Uterus (tissue), 2 donors: ENCODE measurements around the gene CCDC174.

Experiments
- CTCF ChIP-seq, 4 experiments: fragments of 200-600 bp in 2 of 4; fragments of 450-650 bp in 2 of 4; sonication (generic) in 2 of 4; IDR thresholded peaks; one replicate each; pipeline ENCODE4 v1.5.1; 2016 to 2019; ENCODE audit warnings: antibody characterized with exemption in 4 of 4, mild to moderate bottlenecking in 2 of 4, moderate library complexity in 1 of 4
- POLR2A ChIP-seq, 2 donors: fragments of 450-650 bp; IDR thresholded peaks; one replicate each; pipeline ENCODE4 v1.6.1; 2016; ENCODE audit warnings: antibody characterized with exemption in 2 of 2, mild to moderate bottlenecking in 1 of 2, moderate library complexity in 1 of 2

GRCh38 chr3:14631101-14631497 is 20.5 kb upstream of the CCDC174 start:
- TF ChIP-seq CTCF (IDR thresholded peaks at IDR 0.05) (no peak), POLR2A (IDR thresholded peaks at IDR 0.05) (no peak)
